PC-3 (cell line): ENCODE results near the gene KRT85.

Experiments used
- EZH2 ChIP-seq: fragments of 300-600 bp; sonication (generic); IDR thresholded peaks from one replicate; pipeline ENCODE4 v1.6.1; 2017; ENCODE audit warnings: antibody characterized with exemption, mild to moderate bottlenecking, low read length; ENCODE audit not compliant: unreplicated experiment
- EZH2phosphoT487 ChIP-seq: fragments of 300-600 bp; sonication (generic); IDR thresholded peaks from 2 replicates; pipeline ENCODE4 v1.6.1; 2018; ENCODE audit warnings: mild to moderate bottlenecking, antibody characterized with exemption, low read length, borderline replicate concordance
- TF ChIP-seq, protein P1 (sequence below): fragments of 300-600 bp; sonication (generic); conservative IDR thresholded peaks from 2 replicates; pipeline ENCODE4 v1.5.1; 2017; ENCODE audit warnings: antibody characterized with exemption, low read depth, mild to moderate bottlenecking, low read length

DNA sequence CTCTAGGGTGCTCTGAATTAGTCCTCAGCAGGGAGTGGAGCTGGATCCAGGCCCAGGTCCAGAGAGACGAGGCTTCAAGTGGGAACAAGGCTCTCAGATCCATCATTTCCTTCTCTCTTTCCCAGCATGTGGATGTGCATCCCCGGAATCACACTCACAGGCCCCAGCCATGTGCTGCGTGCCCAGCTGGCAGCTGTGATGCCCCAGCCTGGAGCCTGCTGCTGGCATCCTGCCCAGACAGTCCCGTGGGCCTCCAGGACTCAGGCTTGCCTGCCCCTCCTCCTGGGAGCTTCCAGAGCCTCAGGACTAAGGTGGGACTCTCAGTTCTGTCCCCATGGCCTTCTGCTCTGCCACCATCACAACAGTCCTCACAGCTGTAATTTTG lies 24.3 kb upstream of the KRT85 start:
- TF ChIP-seq, protein P1, sequence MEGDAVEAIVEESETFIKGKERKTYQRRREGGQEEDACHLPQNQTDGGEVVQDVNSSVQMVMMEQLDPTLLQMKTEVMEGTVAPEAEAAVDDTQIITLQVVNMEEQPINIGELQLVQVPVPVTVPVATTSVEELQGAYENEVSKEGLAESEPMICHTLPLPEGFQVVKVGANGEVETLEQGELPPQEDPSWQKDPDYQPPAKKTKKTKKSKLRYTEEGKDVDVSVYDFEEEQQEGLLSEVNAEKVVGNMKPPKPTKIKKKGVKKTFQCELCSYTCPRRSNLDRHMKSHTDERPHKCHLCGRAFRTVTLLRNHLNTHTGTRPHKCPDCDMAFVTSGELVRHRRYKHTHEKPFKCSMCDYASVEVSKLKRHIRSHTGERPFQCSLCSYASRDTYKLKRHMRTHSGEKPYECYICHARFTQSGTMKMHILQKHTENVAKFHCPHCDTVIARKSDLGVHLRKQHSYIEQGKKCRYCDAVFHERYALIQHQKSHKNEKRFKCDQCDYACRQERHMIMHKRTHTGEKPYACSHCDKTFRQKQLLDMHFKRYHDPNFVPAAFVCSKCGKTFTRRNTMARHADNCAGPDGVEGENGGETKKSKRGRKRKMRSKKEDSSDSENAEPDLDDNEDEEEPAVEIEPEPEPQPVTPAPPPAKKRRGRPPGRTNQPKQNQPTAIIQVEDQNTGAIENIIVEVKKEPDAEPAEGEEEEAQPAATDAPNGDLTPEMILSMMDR, result no peak
- TF ChIP-seq EZH2 (no peak), EZH2phosphoT487 (no peak)
